Stimulated activated CD8-positive, alpha-beta memory T cell treated with anti-CD3 and anti-CD28 coated beads, Interleukin-12 subunit alpha, Interleukin-12 subunit beta, amount 100 ng/mL, for 24 hours (primary cell): ENCODE results near the gene KLHDC8B.
A peak's percentile ranks its signal among the peaks of the same experiment; 100 is the strongest.

Experiments
- DNase-seq: peaks from one replicate; pipeline ENCODE4 v3.0.0-alpha.2; 2020; ENCODE audit errors: extremely low read depth

Gene KLHDC8B

DNA sequence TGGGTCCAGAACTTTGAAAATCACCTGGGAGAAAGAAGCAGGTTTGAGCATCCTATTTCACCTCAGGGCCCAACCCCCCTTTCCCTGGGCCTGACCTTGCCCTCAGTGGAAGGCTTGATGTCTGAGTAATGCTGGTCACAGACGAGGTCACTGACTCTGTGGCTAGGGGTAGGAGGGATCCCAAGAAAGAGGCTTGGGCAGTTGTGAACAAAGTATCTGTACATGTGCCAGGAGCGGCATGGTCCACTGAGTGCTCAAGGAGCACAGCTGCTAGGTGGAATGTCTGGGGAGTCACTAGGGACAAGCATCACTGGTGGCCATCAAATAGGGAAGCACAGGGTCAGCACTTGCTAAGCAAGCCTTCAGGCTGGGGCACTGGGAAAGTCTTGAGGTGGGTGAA is 12.6 kb upstream of the KLHDC8B start:
- DNase-seq, result no peak

- no peak for DNase-seq
Measured at GRCh38 chr3:49161197-49161596, 10.2 kb upstream of the KLHDC8B start.

DNA sequence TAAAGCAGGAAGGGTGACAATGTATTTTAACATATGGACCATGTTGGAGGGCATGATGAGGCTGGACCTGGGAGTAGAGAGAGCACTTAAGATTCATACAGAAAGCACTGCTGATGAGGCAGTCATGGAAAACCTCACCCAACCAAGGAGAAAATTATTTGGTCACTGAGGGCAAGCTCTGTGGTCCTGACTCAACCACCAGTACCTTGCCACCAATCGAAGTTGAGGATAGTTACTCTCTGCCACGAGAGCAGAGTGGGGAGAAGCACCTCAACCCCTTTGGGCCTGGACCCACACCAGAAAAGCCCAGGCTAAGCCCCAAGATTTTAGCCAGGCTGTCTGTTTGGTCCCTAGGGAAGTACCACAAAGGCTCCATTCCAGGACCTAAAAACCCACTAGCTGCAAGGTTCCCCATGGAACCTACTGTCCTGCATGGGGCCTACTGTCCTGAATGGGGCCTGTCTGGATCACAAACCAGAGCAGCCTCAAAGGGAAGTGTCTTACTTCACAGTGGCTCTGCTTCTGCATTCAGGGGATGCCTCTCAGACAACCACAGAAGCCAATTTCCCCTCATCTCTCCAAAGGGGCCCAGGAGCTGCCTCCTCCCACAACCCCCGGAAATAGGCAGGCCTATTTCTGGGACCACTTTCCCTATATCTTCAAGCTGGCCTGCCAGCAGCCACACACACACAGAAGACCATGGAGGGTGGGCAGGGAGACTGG is 9.4 kb upstream of the KLHDC8B start:
- no peak for DNase-seq

GRCh38 chr3:49162751-49163419 is 8.5 kb upstream of the KLHDC8B start:
- DNase-seq, result no peak

GRCh38 chr3:49163609-49164008 is 7.8 kb upstream of the KLHDC8B start:
- DNase-seq, result no peak

GRCh38 chr3:49164983-49165720 is 6.2 kb upstream of the KLHDC8B start:
- DNase-seq, result no peak

DNA sequence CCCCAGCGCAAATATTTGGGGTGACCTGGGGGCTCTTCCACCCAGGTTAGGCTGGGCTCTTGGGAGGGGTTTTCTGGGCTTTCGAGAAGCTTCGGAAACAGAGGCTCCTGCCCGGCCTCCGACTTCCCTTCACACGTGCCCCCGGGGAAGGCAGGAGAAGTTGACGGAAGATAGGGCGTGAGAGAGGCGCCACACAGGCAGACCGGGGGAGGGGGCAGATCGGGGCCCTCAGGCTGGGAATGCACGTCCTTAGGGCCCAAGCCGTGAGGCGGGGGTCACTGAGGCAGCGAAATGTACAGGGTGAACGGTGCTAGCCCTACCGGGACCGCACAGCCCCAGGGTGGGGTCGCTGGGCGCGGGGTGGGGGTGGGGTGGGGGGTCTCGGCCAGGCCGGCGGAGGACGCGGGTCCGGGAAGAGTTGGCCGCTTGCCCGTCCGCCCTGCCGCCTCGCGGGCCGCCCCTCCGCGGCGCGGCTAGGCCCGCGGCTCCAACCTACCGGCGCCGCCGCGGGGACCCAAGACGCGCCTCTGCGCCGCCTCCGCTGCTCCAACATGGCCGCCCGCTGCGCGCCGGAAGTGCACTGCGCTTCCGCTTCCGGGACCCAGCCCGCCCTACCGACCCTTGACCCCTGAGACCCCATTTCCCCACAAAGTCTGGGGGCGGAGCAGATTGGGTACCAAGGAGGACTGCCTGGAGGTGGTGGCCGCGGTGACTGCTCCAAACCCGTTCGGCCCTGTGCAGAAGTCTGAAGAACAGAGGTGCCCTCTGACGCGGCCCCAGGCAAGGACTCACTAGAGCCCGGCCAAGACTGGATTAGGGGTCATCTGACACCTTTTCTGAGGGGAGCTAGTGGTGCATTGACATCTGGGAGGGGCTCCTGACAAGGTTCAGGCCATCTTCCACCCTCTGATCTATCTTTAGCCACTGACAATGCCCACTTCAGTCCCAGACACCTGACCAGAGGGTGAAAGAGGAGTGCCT is 5.3 kb upstream of the KLHDC8B start, which contains the start of gene CCDC71:
CCDC71 (minus strand) TSS at position 561 of the 981 bp plus-strand sequence. CDS start 2,123 bp downstream, outside the sequence.
- DNase-seq, result peak; percentile 51

- DNase-seq, result no peak
Measured at GRCh38 chr3:49166752-49167556, 4.4 kb upstream of the KLHDC8B start.

GRCh38 chr3:49170744-49171118 is 667 bp upstream of the KLHDC8B start:
- no peak for DNase-seq

GRCh38 chr3:49171775-49172500 is 540 bp downstream of the KLHDC8B start:
- no peak for DNase-seq

DNA sequence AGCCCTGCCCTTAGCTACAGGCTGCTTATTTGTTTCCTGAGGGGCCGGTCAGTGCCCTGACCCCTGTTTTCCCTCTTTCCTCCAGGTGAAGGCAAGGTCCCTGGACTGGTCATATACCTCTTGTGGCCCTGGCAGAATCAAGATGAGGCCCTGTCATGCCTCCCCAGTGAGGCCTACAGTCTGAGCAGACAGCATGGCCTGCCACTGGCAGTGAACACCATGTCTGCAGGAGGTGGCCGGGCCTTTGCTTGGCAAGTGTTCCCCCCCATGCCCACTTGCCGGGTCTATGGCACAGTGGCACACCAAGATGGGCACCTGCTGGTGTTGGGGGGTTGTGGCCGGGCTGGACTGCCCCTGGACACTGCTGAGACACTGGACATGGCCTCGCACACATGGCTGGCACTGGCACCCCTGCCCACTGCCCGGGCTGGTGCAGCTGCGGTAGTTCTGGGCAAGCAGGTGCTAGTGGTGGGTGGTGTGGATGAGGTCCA is 1.2 kb downstream of the KLHDC8B start:
- DNase-seq, result no peak

DNA sequence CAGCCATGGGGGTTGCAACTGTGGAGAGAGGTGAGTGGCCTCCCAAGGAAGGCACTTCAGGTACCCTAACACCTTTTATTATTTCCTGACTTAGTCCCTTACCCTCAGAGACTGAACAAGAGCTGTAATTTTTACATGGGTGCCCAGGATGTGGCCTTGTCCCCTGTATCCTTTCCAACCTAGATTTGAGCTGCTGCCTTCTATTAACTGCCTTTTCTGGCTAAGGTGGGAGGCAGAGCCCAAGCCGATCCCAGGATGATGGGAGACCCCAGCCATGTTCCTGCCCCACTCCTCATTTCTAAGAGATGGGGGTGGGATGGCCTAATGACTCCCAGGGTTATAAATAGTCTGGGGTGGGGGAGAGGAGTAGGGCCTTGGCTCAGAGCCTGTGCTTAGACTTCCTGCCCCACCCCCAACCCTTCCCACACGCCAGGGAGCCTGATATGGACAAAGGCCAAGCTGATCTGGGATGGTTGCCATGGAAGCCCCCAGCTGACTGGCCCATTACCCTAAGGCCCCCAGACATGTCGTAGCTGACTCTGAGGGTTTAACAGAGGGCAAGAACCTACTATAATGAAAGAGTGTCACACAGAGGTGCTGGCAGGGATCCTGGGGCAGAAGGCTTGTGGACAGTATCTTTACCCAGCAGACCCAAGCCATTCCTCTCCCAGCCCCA is 1.9 kb downstream of the KLHDC8B start:
- no peak for DNase-seq

GRCh38 chr3:49173792-49174170 is 2.4 kb downstream of the KLHDC8B start:
- no peak for DNase-seq

- DNase-seq, result no peak
Measured at GRCh38 chr3:49174397-49174985, 3.1 kb downstream of the KLHDC8B start.

DNA sequence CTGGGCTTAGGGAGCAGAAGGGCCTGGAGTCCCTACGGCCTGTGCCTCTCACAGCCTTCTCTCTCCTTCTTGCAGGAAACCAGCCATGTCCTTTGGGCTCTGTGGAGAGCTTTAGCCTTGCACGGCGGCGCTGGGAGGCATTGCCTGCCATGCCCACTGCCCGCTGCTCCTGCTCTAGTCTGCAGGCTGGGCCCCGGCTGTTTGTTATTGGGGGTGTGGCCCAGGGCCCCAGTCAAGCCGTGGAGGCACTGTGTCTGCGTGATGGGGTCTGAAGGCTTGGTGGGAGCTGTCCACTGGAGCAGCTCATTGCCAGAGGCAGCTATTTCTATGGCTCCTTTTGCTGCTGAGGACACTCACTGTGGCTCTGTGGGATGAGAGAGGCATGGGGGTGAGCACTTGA is 4.1 kb downstream of the KLHDC8B start:
- no peak for DNase-seq

DNA sequence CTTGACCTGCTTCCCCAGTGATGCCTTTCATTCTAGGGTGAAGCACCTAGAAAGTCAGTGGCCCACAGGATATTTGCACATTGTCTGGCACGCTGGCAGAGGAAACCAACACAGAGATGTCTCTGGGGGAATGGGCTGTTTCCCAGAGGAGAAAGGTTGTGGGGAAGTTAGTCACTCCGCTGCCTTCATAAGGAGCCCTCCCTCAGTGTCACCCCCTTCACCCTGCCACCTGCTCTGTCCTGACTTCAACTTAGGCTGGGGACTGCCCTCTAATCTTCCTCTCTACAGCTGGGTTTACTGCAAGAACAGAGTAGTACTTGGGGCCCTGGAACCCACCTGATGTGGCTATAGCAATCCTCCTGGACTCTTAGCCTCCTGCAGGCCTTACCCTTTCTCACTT is 5.7 kb downstream of the KLHDC8B start:
- no peak for DNase-seq

DNA sequence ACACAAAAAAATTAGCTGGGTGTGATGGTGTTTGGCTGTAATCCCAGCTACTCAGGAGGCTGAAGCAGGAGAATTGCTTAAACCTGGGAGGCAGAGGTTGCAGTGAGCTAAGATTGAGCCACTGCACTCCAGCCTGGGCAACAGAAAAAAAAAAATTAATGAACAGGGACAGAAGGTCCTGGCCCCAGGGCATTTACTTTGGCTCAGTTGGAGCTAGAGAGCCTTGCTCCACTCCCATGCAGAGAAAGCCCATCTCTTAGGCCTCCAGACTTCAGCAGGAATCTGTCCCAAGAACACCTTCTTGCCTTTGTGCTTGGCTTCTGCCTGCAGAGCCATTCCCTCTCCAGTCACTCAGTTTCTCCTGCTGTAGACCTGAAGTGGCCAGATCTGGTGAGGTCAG is 8.7 kb downstream of the KLHDC8B start:
- no peak for DNase-seq

GRCh38 chr3:49181351-49181750 is 10.0 kb downstream of the KLHDC8B start:
- no peak for DNase-seq

DNA sequence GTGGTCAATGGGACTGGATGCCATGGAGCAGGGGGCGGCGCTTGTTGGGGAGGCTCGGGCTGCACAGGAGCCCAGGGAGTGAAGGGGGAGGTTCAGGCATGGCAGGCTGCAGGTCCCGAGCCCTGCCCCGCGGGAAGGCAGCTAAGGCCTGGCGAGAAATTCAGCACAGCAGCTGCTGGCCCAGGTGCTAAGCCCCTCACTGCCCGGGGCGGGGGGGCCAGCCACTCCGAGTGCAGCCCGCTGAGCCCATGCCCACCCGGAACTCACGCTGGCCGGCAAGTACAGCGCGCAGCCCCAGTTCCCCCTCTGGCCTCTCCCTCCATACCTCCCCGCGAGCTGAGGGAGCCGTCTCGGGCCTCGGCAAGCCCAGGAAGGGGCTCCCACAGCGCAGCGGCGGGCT is 11.3 kb downstream of the KLHDC8B start:
- no peak for DNase-seq
